HL-60 (cell line): ENCODE data around the gene LDLRAD3.

Experiments
- DNase-seq, 2 experiments: peaks; one replicate each; pipeline ENCODE4 v3.0.0-alpha.2; 2010 to 2020; ENCODE audit warnings: low read depth in 1 of 2, low spot score in 1 of 2
- H3K27ac ChIP-seq: fragments of 250-450 bp; sonication (Bioruptor Pico); replicated peaks from 2 replicates; pipeline ENCODE4 v1.5.1; 2020; ENCODE audit warnings: mild to moderate bottlenecking, moderate library complexity
- H3K27me3 ChIP-seq: fragments of 250-450 bp; sonication (Bioruptor Pico); 2 replicates; pipeline ENCODE4 v1.5.1; 2021; ENCODE audit warnings: mild to moderate bottlenecking, moderate library complexity; ENCODE audit not compliant: insufficient read depth, poor library complexity, severe bottlenecking
- H3K4me3 ChIP-seq: replicated peaks from 2 replicates; pipeline ENCODE4 v1.5.1; 2011; ENCODE audit warnings: mild to moderate bottlenecking, control low read depth, low read length; ENCODE audit not compliant: insufficient read depth
- GABPA ChIP-seq: IDR thresholded peaks from 2 replicates; pipeline ENCODE4 v1.6.1; 2012; ENCODE audit warnings: low read depth
- POLR2AphosphoS5 ChIP-seq: IDR thresholded peaks from 2 replicates; pipeline ENCODE4 v1.6.1; 2012; ENCODE audit warnings: low read depth
- SPI1 ChIP-seq: IDR thresholded peaks from 2 replicates; pipeline ENCODE4 v1.6.1; 2012; ENCODE audit warnings: low read depth, mild to moderate bottlenecking, borderline replicate concordance
- TF ChIP-seq, protein P1 (sequence below): IDR thresholded peaks from one replicate; pipeline ENCODE4 v1.5.1; 2011; ENCODE audit warnings: low read length, control low read depth, inconsistent platforms; ENCODE audit not compliant: insufficient read depth
- TF ChIP-seq, protein P2 (sequence below): IDR thresholded peaks from 2 replicates; pipeline ENCODE4 v1.6.1; 2012; ENCODE audit warnings: low read depth; ENCODE audit not compliant: insufficient replicate concordance

LDLRAD3 gene

DNA sequence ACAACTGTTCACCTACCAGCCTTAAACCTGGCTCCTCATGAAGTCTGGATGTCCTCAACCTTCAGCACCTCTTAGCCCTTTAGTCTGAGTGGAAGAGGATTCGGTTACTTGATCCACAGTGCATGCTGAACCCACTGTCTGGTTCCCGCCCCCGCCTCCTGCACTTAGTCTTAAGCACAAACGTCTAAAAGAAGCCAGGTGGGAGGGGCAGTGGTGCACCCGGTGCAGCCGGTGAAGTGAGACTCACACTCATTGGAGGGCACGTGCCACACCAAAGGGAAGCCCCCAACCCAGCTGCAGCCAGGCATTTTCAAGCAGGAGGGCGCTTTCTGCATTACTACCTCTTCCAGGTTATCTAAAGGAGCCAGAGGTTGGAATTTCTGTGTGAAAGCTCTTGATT is 198.6 kb downstream of the LDLRAD3 start:
- no peak overlapping the region for H3K27ac ChIP-seq
- H3K4me3 ChIP-seq: no peak overlapping the region
- DNase-seq: no peak
- H3K27me3 ChIP-seq: no peaks in the 10 kb centered on the region
- TF ChIP-seq, protein P1, sequence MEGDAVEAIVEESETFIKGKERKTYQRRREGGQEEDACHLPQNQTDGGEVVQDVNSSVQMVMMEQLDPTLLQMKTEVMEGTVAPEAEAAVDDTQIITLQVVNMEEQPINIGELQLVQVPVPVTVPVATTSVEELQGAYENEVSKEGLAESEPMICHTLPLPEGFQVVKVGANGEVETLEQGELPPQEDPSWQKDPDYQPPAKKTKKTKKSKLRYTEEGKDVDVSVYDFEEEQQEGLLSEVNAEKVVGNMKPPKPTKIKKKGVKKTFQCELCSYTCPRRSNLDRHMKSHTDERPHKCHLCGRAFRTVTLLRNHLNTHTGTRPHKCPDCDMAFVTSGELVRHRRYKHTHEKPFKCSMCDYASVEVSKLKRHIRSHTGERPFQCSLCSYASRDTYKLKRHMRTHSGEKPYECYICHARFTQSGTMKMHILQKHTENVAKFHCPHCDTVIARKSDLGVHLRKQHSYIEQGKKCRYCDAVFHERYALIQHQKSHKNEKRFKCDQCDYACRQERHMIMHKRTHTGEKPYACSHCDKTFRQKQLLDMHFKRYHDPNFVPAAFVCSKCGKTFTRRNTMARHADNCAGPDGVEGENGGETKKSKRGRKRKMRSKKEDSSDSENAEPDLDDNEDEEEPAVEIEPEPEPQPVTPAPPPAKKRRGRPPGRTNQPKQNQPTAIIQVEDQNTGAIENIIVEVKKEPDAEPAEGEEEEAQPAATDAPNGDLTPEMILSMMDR: no peak
- no peak for TF ChIP-seq SPI1
- no peak for TF ChIP-seq GABPA
- TF ChIP-seq POLR2AphosphoS5: no peak
- TF ChIP-seq, protein P2, sequence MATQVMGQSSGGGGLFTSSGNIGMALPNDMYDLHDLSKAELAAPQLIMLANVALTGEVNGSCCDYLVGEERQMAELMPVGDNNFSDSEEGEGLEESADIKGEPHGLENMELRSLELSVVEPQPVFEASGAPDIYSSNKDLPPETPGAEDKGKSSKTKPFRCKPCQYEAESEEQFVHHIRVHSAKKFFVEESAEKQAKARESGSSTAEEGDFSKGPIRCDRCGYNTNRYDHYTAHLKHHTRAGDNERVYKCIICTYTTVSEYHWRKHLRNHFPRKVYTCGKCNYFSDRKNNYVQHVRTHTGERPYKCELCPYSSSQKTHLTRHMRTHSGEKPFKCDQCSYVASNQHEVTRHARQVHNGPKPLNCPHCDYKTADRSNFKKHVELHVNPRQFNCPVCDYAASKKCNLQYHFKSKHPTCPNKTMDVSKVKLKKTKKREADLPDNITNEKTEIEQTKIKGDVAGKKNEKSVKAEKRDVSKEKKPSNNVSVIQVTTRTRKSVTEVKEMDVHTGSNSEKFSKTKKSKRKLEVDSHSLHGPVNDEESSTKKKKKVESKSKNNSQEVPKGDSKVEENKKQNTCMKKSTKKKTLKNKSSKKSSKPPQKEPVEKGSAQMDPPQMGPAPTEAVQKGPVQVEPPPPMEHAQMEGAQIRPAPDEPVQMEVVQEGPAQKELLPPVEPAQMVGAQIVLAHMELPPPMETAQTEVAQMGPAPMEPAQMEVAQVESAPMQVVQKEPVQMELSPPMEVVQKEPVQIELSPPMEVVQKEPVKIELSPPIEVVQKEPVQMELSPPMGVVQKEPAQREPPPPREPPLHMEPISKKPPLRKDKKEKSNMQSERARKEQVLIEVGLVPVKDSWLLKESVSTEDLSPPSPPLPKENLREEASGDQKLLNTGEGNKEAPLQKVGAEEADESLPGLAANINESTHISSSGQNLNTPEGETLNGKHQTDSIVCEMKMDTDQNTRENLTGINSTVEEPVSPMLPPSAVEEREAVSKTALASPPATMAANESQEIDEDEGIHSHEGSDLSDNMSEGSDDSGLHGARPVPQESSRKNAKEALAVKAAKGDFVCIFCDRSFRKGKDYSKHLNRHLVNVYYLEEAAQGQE: no peak

GRCh38 chr11:36142879-36143278 is 199.0 kb downstream of the LDLRAD3 start:
- no peak overlapping the region for H3K4me3 ChIP-seq
- TF ChIP-seq GABPA (no peak), SPI1 (no peak), POLR2AphosphoS5 (no peak)
- TF ChIP-seq, protein P2: no peak
- TF ChIP-seq, protein P1: no peak
- DNase-seq: no peak
- H3K27ac ChIP-seq: no peak overlapping the region
- H3K27me3 ChIP-seq: no peaks in the 10 kb centered on the region

DNA sequence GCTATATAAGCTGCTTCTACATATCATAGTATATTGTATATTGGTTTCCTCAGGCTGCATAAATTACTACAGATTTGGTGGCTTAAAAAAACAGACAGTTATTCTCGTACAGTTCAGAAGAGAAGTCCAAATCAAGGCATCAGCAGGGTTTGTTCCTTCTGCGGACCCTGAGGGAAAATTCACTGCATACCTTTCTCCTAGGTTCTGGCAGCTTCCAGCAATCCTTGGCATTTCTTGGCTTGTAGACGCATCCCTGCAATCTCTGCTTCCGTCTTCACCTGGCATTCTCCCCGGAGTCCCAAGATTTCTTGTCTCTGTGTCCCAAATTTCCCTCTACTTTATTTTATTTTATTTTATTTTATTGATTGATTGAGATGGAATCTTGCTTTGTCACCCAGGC is 202.6 kb downstream of the LDLRAD3 start:
- no peak for DNase-seq
- TF ChIP-seq, protein P2: no peak
- no peak for TF ChIP-seq SPI1
- TF ChIP-seq, protein P1: no peak
- no peak for TF ChIP-seq GABPA
- no peak for TF ChIP-seq POLR2AphosphoS5
- Histone ChIP-seq H3K27ac (no peak overlapping the region), H3K27me3 (no peaks in the 10 kb centered on the region), H3K4me3 (no peak overlapping the region)
